DOHH2 (cell line): Measurements from ENCODE around the gene MRM2.

Source experiments
- EZH2phosphoT487 ChIP-seq: fragments of 200-600 bp; sonication (generic); IDR thresholded peaks from 2 replicates; pipeline ENCODE4 v1.6.1; 2017; ENCODE audit warnings: borderline replicate concordance, mild to moderate bottlenecking, antibody characterized with exemption, low read length, moderate library complexity, mixed read lengths
- TF ChIP-seq, protein P1 (sequence below): fragments of 200-600 bp; sonication (generic); IDR thresholded peaks from one replicate; pipeline ENCODE4 v1.5.1; 2014; ENCODE audit warnings: antibody characterized with exemption, mild to moderate bottlenecking, low read depth, low read length; ENCODE audit not compliant: poor library complexity, severe bottlenecking

DNA sequence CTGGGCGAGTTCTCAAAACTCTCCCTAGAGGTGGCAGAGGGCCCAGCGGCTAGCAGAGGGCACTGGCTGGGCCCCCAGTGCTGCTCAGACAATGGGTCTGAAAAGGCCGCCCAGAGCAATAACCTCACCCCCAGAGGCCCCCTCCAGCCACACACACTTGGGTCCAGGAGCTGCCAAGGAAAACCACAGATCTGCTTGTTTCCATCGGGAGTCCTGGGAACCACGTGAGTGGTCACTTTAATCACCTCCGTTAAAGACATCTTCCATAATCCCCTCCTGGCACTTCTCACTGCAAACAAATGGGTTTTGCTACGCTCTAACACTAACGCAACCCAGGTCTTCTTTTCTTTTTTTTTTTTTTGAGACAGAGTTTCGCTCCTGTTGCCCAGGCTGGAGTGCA lies 30.0 kb upstream of the MRM2 start:
- TF ChIP-seq, protein P1, sequence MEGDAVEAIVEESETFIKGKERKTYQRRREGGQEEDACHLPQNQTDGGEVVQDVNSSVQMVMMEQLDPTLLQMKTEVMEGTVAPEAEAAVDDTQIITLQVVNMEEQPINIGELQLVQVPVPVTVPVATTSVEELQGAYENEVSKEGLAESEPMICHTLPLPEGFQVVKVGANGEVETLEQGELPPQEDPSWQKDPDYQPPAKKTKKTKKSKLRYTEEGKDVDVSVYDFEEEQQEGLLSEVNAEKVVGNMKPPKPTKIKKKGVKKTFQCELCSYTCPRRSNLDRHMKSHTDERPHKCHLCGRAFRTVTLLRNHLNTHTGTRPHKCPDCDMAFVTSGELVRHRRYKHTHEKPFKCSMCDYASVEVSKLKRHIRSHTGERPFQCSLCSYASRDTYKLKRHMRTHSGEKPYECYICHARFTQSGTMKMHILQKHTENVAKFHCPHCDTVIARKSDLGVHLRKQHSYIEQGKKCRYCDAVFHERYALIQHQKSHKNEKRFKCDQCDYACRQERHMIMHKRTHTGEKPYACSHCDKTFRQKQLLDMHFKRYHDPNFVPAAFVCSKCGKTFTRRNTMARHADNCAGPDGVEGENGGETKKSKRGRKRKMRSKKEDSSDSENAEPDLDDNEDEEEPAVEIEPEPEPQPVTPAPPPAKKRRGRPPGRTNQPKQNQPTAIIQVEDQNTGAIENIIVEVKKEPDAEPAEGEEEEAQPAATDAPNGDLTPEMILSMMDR = no peak
- no peak for TF ChIP-seq EZH2phosphoT487
